ENCODE data around the gene FAR1. TPM values are rescaled to one million over a fixed set of nuclear protein-coding genes. Genes with fewer than 3 reads are reported as not detected.
A peak's percentile ranks its signal among the peaks of the same experiment; 100 is the strongest.

Gene FAR1
- total and polyA plus RNA-seq, 8 donors: 51.0 to 112 (median 99.7) TPM

GRCh38 chr11:13781153-13781552, 112.7 kb downstream of the FAR1 start:
- no peak for TF ChIP-seq CTCF (IDR thresholded peaks at IDR 0.05)
- Histone ChIP-seq H3K36me3 (no peaks in the 10 kb centered on the region), H3K27me3 (no peaks in the 10 kb centered on the region), H3K27ac (no peak overlapping the region), H3K4me3 (no peak overlapping the region), H3K4me1 (no peaks in the 10 kb centered on the region), H3K9me3 (no peaks in the 10 kb centered on the region)
- intact Hi-C loops (cut with DNase I): no loop called here
- DNase-seq: no peak
- ATAC-seq: peak; percentile 64

Other genes with a start within 250 kb of the FAR1 start
- gene BTBD10, start 205.4 kb upstream of the FAR1 start, total RNA-seq: 10 to 100 TPM; 24.8 to 25.9 TPM
- 10 to 100 TPM; 31.8 to 39.9 (median 36.6) TPM for gene BTBD10, start 205.4 kb upstream of the FAR1 start, polyA plus RNA-seq (ENCODE audit: insufficient read length in 6 of 6)
- gene PTH, start 172.7 kb upstream of the FAR1 start, total RNA-seq: not detected
- under 1 TPM in 3 of 6 donors, not detected in 3; 0.24 to 0.43 (median 0.32) TPM for gene PTH, start 172.7 kb upstream of the FAR1 start, polyA plus RNA-seq (ENCODE audit: insufficient read length in 6 of 6)

All from left lung (tissue), 10 donors.